Adrenal gland (tissue), 12 donors: ENCODE results near the gene EYS. TPM values are rescaled to one million over a fixed set of nuclear protein-coding genes. Genes with fewer than 3 reads are reported as not detected.

Experiments
- DNase-seq, 7 donors: peaks; one replicate each; pipeline ENCODE4 v3.0.0-alpha.2; 2019 to 2020
- H3K27ac ChIP-seq, 5 donors: fragments of 200-600 bp; sonication (generic) in 4 of 5; 1 replicate in 3 of 5; 2 replicates in 2 of 5; pipeline versions ENCODE4 v1.5.1 to v1.8.0; 2016 to 2020; ENCODE audit warnings: mild to moderate bottlenecking in 1 of 5
- H3K27me3 ChIP-seq: fragments of 200-600 bp; 2 replicates; pipeline ENCODE4 v1.8.0; 2021
- H3K36me3 ChIP-seq, 2 donors: fragments of 200-600 bp; replicated peaks in 1 of 2; 1 replicate in 1 of 2; 2 replicates in 1 of 2; pipeline versions ENCODE4 v1.5.1 to v1.8.0; 2018 to 2022
- H3K4me1 ChIP-seq, 2 donors: fragments of 200-600 bp; replicated peaks in 1 of 2; 1 replicate in 1 of 2; 2 replicates in 1 of 2; pipeline versions ENCODE4 v1.5.1 to v1.8.0; 2018 to 2021
- H3K4me3 ChIP-seq, 4 donors: fragments of 200-600 bp; sonication (generic) in 3 of 4; one replicate each; pipeline ENCODE4 v1.5.1; 2016 to 2018
- H3K9me3 ChIP-seq, 3 donors: fragments of 200-600 bp; sonication (generic) in 1 of 3; replicated peaks in 1 of 3; 1 replicate in 2 of 3; 2 replicates in 1 of 3; pipeline versions ENCODE4 v1.5.1 to v1.8.0; 2016 to 2021
- CTCF ChIP-seq, 6 experiments: fragments of 450-650 bp in 4 of 6; fragments of 200-600 bp in 2 of 6; sonication (generic) in 1 of 6; IDR thresholded peaks; 1 replicate in 5 of 6; 2 replicates in 1 of 6; pipeline versions ENCODE4 v1.5.1 to v1.8.0; 2016 to 2021; ENCODE audit warnings: antibody characterized with exemption in 6 of 6, mild to moderate bottlenecking in 2 of 6, moderate library complexity in 1 of 6
- POLR2A ChIP-seq, 2 donors: fragments of 450-650 bp; IDR thresholded peaks; one replicate each; pipeline ENCODE4 v1.6.1; 2017; ENCODE audit warnings: antibody characterized with exemption in 2 of 2, mild to moderate bottlenecking in 2 of 2, moderate library complexity in 1 of 2
- WGBS, 4 donors: extraction: QIAGEN DNeasy Blood & Tissue Kit in 2 of 4; methylation state at CpG; one replicate each; pipeline versions ENCODE4 v1.1.5 to v1.1.7; 2013 to 2017; 5-methylcytosine and 5-hydroxymethylcytosine counted together
- intact Hi-C, 2 donors: fragments of 100-400 bp; cut with DNase I; formaldehyde crosslinking; loops; one replicate each; pipeline versions ENCODE4 v1.14.1 to v1.15.0; 2022 to 2023
- polyA plus RNA-seq, 3 donors: library from polyadenylated mRNA; stranded (reverse); fragments of 200-250 nt in 2 of 3; fragments of 350-450 nt in 1 of 3; fragmentation: Illumina TruSeq in 1 of 3; extraction: RNeasy Lipid Tissue Mini Kit (QIAGEN cat#74804) in 1 of 3; gene quantifications; one replicate each; pipeline ENCODE4 v1.2.3, GENCODE V29; 2013 to 2014
- total RNA-seq, 9 donors: library from RNA; depleted of rRNA in 4 of 9; stranded (reverse); fragments of >200 nt in 4 of 9; fragments of 120-200 nt in 1 of 9; fragmentation: NEBNext Ultra II Directional in 1 of 9; extraction: Animal tissue kit (Norgen Biotek cat#: 25700) in 1 of 9; gene quantifications; one replicate each; pipeline versions ENCODE4 v1.1.0 to v1.2.4, GENCODE V29; 2013 to 2023
- donor health status: healthy with polysubstance abuse.
- donor health status: Bipolar disorder and iron deficiency.
- donor health status: DM: yes; HTN: yes; CAD: no.
- donor health status: DM: no; HTN: no; CAD: no.
- donor health status: DM: no; HTN: no; CAD: no.
- donor health status: DM: yes; HTN: yes; CAD: no.

EYS gene
- total and polyA plus RNA-seq, 12 donors, result 0.03 to 3.1 (median 0.18) TPM; not detected in 7

GRCh38 chr6:65113581-65113980 lies 593.4 kb downstream of the EYS start:
- no peak for DNase-seq
- TF ChIP-seq POLR2A (IDR thresholded peaks at IDR 0.05), result no peak
- no peak for TF ChIP-seq CTCF (IDR thresholded peaks at IDR 0.05)
- H3K4me3 ChIP-seq, result no peak overlapping the region
- H3K36me3 ChIP-seq, result no peaks in the 10 kb centered on the region
- no peaks in the 10 kb centered on the region for H3K27me3 ChIP-seq
- H3K4me1 ChIP-seq, result no peaks in the 10 kb centered on the region
- intact Hi-C loops, result no loop called here
- H3K9me3 ChIP-seq, result no peaks in the 10 kb centered on the region
- 44 to 74% (median 59%) methylated on average over 3 of the region's 3 CpGs for WGBS, 4 donors
- no peak overlapping the region for H3K27ac ChIP-seq

- H3K4me3 ChIP-seq, result no peak overlapping the region
- TF ChIP-seq CTCF (IDR thresholded peaks at IDR 0.05), result no peak
- no peak for TF ChIP-seq POLR2A (IDR thresholded peaks at IDR 0.05)
- H3K9me3 ChIP-seq, result no peaks in the 10 kb centered on the region
- no peaks in the 10 kb centered on the region for H3K4me1 ChIP-seq
- no peak for DNase-seq
- H3K36me3 ChIP-seq, result no peaks in the 10 kb centered on the region
- H3K27ac ChIP-seq, result no peak overlapping the region
- H3K27me3 ChIP-seq, result no peaks in the 10 kb centered on the region
- intact Hi-C loops, result no loop called here
Observed at GRCh38 chr6:65112435-65112834, 594.6 kb downstream of the EYS start.

- H3K4me3 ChIP-seq, result no peak overlapping the region
- intact Hi-C loops, result no loop called here
- H3K27ac ChIP-seq, result no peak overlapping the region
- 49 to 56% (median 51%) methylated on average over 3 of the region's 3 CpGs for whole genome bisulfite sequencing, 4 donors
- TF ChIP-seq POLR2A (IDR thresholded peaks at IDR 0.05) (no peak), CTCF (IDR thresholded peaks at IDR 0.05) (no peak)
- no peaks in the 10 kb centered on the region for H3K4me1 ChIP-seq
- H3K27me3 ChIP-seq, result no peaks in the 10 kb centered on the region
- no peaks in the 10 kb centered on the region for H3K36me3 ChIP-seq
- DNase-seq, result no peak
- no peaks in the 10 kb centered on the region for H3K9me3 ChIP-seq
Observed at GRCh38 chr6:65110031-65110430, 597.0 kb downstream of the EYS start.

- intact Hi-C loops, result no loop called here
Observed at GRCh38 chr6:65098349-65098748, 608.7 kb downstream of the EYS start.

More at GRCh38 chr6:65098349-65098748, 608.7 kb downstream of the EYS start:
- H3K27me3 ChIP-seq, result no peaks in the 10 kb centered on the region
- no peaks in the 10 kb centered on the region for H3K4me1 ChIP-seq
- no peak for DNase-seq
- TF ChIP-seq CTCF (IDR thresholded peaks at IDR 0.05), result no peak
- TF ChIP-seq POLR2A (IDR thresholded peaks at IDR 0.05), result no peak
- no peak overlapping the region for H3K4me3 ChIP-seq
- H3K9me3 ChIP-seq, result no peaks in the 10 kb centered on the region
- 39 to 56% (median 47%) methylated on average over 1 of the region's 1 CpG for WGBS, 4 donors
- no peak overlapping the region for H3K27ac ChIP-seq
- H3K36me3 ChIP-seq, result no peaks in the 10 kb centered on the region
